Muscle of leg (tissue), 11 donors: Measurements from ENCODE around the gene KDM5B. TPM values are rescaled to one million over a fixed set of nuclear protein-coding genes. Genes with fewer than 3 reads are reported as not detected.
"Not testable (repeated sequence)": the region's sequence is repeated elsewhere in the genome, so short reads cannot be mapped to it uniquely, and the experiment has no call there.

ENCODE experiments used
- DNase-seq: peaks from one replicate; pipeline ENCODE4 v3.0.0; 2013
- H3K27ac ChIP-seq: one replicate; pipeline ENCODE4 v1.5.1; 2013; ENCODE audit warnings: mild to moderate bottlenecking, low read length, control low read depth
- H3K27me3 ChIP-seq: one replicate; pipeline ENCODE4 v1.6.1; 2013; ENCODE audit warnings: low read length; ENCODE audit not compliant: control insufficient read depth, insufficient read depth
- H3K36me3 ChIP-seq: one replicate; pipeline ENCODE4 v1.6.1; 2013; ENCODE audit warnings: low read length; ENCODE audit not compliant: control insufficient read depth, insufficient read depth
- H3K4me1 ChIP-seq: one replicate; pipeline ENCODE4 v1.6.1; 2013; ENCODE audit warnings: low read length; ENCODE audit not compliant: control insufficient read depth, insufficient read depth
- H3K4me3 ChIP-seq: one replicate; pipeline ENCODE4 v1.5.1; 2013; ENCODE audit warnings: low read length, control low read depth
- H3K9me3 ChIP-seq: replicated peaks from 2 replicates; pipeline ENCODE4 v1.6.1; 2013; ENCODE audit warnings: low read depth, low read length; ENCODE audit not compliant: control insufficient read depth
- WGBS: methylation state at CpG from one replicate; pipeline ENCODE4 v1.1.5; 2013; ENCODE audit warnings: missing lambda C conversion rate; ENCODE audit not compliant: insufficient coverage; 5-methylcytosine and 5-hydroxymethylcytosine counted together
- polyA plus RNA-seq, 8 donors: library from polyadenylated mRNA; unstranded; fragments of 120-200 nt; gene quantifications; one replicate each; pipeline versions ENCODE4 v1.2.1 to v1.2.3, GENCODE V29; 2013; ENCODE audit warnings: inconsistent platforms in 1 of 8, low replicate concordance in 1 of 8; ENCODE audit not compliant: insufficient read length in 8 of 8, insufficient read depth in 1 of 8
- total RNA-seq: library from RNA; stranded (reverse); fragments of 120-200 nt; gene quantifications from one replicate; pipeline ENCODE4 v1.2.4, GENCODE V29; 2013

KDM5B gene
- total and polyA plus RNA-seq, 9 donors: 34.9 to 55.7 (median 44.5) TPM

- Histone ChIP-seq H3K9me3 (no peaks in the 10 kb centered on the region), H3K36me3 (peaks cover 36% of the 10 kb centered on the region), H3K27ac (no peak overlapping the region), H3K4me1 (no peaks in the 10 kb centered on the region), H3K4me3 (no peak overlapping the region), H3K27me3 (no peaks in the 10 kb centered on the region)
- WGBS: no CpG with 5 or more reads among the region's 2 CpGs
- no peak for DNase-seq
These were observed 53.9 kb downstream of the KDM5B start for GRCh38 chr1:202754293-202754692.

- Histone ChIP-seq H3K4me1 (no peaks in the 10 kb centered on the region), H3K27ac (no peak overlapping the region), H3K27me3 (no peaks in the 10 kb centered on the region), H3K9me3 (no peaks in the 10 kb centered on the region), H3K36me3 (peaks cover 44% of the 10 kb centered on the region), H3K4me3 (no peak overlapping the region)
- DNase-seq: no peak
- no CpG with 5 or more reads among the region's 3 CpGs for WGBS
These were observed 55.4 kb downstream of the KDM5B start for GRCh38 chr1:202752774-202753173.

- DNase-seq: no peak
- H3K27ac ChIP-seq: no peak overlapping the region
- no CpG with 5 or more reads among the region's 1 CpG for WGBS
These were observed 57.5 kb downstream of the KDM5B start for GRCh38 chr1:202750761-202751160.

GRCh38 chr1:202750024-202750423 is 58.2 kb downstream of the KDM5B start:
- H3K36me3 ChIP-seq: peaks cover 31% of the 10 kb centered on the region
- WGBS: 79% methylated on average over 2 of the region's 2 CpGs

More at GRCh38 chr1:202750761-202751160, 57.5 kb downstream of the KDM5B start:
- H3K9me3 ChIP-seq: no peaks in the 10 kb centered on the region
- peaks cover 34% of the 10 kb centered on the region for H3K36me3 ChIP-seq
- H3K4me3 ChIP-seq: no peak overlapping the region
- H3K4me1 ChIP-seq: no peaks in the 10 kb centered on the region
- H3K27me3 ChIP-seq: no peaks in the 10 kb centered on the region

GRCh38 chr1:202745323-202745888 is 62.8 kb downstream of the KDM5B start:
- no peak overlapping the region for H3K4me3 ChIP-seq
- peaks cover 34% of the 10 kb centered on the region for H3K36me3 ChIP-seq
- H3K4me1 ChIP-seq: no peaks in the 10 kb centered on the region
- no CpG with 5 or more reads among the region's 3 CpGs for WGBS
- DNase-seq: no peak
- no peak overlapping the region for H3K27ac ChIP-seq
- no peaks in the 10 kb centered on the region for H3K27me3 ChIP-seq
- H3K9me3 ChIP-seq: no peaks in the 10 kb centered on the region

More at GRCh38 chr1:202750024-202750423, 58.2 kb downstream of the KDM5B start:
- H3K4me3 ChIP-seq: no peak overlapping the region
- no peak for DNase-seq
- H3K27me3 ChIP-seq: no peaks in the 10 kb centered on the region
- no peak overlapping the region for H3K27ac ChIP-seq
- H3K9me3 ChIP-seq: no peaks in the 10 kb centered on the region
- H3K4me1 ChIP-seq: no peaks in the 10 kb centered on the region

GRCh38 chr1:202744770-202745169 is 63.5 kb downstream of the KDM5B start:
- not testable (repeated sequence) for H3K4me1 ChIP-seq, H3K9me3 ChIP-seq, H3K27ac ChIP-seq, DNase-seq, H3K4me3 ChIP-seq, H3K27me3 ChIP-seq
- WGBS: no CpG with 5 or more reads among the region's 3 CpGs
- H3K36me3 ChIP-seq: peaks cover 34% of the 10 kb centered on the region

- H3K27me3 ChIP-seq: no peaks in the 10 kb centered on the region
- DNase-seq: no peak
- H3K4me3 ChIP-seq: no peak overlapping the region
- WGBS: 96% methylated on average over 4 of the region's 6 CpGs
- H3K27ac ChIP-seq: no peak overlapping the region
- no peaks in the 10 kb centered on the region for H3K9me3 ChIP-seq
- no peaks in the 10 kb centered on the region for H3K4me1 ChIP-seq
- peaks cover 27% of the 10 kb centered on the region for H3K36me3 ChIP-seq
These were observed 65.7 kb downstream of the KDM5B start for GRCh38 chr1:202742496-202742895.

- DNase-seq: no peak
- H3K9me3 ChIP-seq: no peaks in the 10 kb centered on the region
- H3K36me3 ChIP-seq: peaks cover 58% of the 10 kb centered on the region
- no peaks in the 10 kb centered on the region for H3K27me3 ChIP-seq
- 94% methylated on average over 10 of the region's 10 CpGs for WGBS
- H3K27ac ChIP-seq: no peak overlapping the region
- no peak overlapping the region for H3K4me3 ChIP-seq
- no peaks in the 10 kb centered on the region for H3K4me1 ChIP-seq
These were observed 75.0 kb downstream of the KDM5B start for GRCh38 chr1:202733251-202733650.

- Histone ChIP-seq H3K27me3 (no peaks in the 10 kb centered on the region), H3K36me3 (peaks cover 53% of the 10 kb centered on the region), H3K4me3 (no peak overlapping the region), H3K9me3 (no peaks in the 10 kb centered on the region), H3K4me1 (no peaks in the 10 kb centered on the region), H3K27ac (no peak overlapping the region)
- no peak for DNase-seq
- no CpG with 5 or more reads among the region's 4 CpGs for WGBS
These were observed 79.3 kb downstream of the KDM5B start for GRCh38 chr1:202728951-202729350.

GRCh38 chr1:202725526-202725925 is 82.7 kb downstream of the KDM5B start:
- H3K4me3 ChIP-seq: no peak overlapping the region
- WGBS: no CpG with 5 or more reads among the region's 3 CpGs
- DNase-seq: no peak
- no peaks in the 10 kb centered on the region for H3K27me3 ChIP-seq
- no peaks in the 10 kb centered on the region for H3K4me1 ChIP-seq
- no peak overlapping the region for H3K27ac ChIP-seq
- H3K36me3 ChIP-seq: peaks cover 28% of the 10 kb centered on the region
- H3K9me3 ChIP-seq: no peaks in the 10 kb centered on the region

GRCh38 chr1:202723708-202724107 is 84.5 kb downstream of the KDM5B start:
- Histone ChIP-seq H3K27ac (no peak overlapping the region), H3K4me3 (no peak overlapping the region), H3K27me3 (no peaks in the 10 kb centered on the region), H3K36me3 (peaks cover 11% of the 10 kb centered on the region), H3K9me3 (no peaks in the 10 kb centered on the region), H3K4me1 (no peaks in the 10 kb centered on the region)
- WGBS: 95% methylated on average over 3 of the region's 7 CpGs
- no peak for DNase-seq
